Choroid plexus epithelial cell (primary cell): ENCODE data around the gene RUFY3.

ENCODE experiments used
- DNase-seq: peaks from one replicate; pipeline ENCODE4 v3.0.0-alpha.2; 2010; ENCODE audit warnings: low read depth
- H3K4me3 ChIP-seq: 2 replicates; pipeline ENCODE4 v1.5.1; 2011; ENCODE audit warnings: low read depth, mild to moderate bottlenecking, control low read depth, low read length, moderate library complexity
- TF ChIP-seq, protein P1 (sequence below): conservative IDR thresholded peaks from 2 replicates; pipeline ENCODE4 v1.5.1; 2011; ENCODE audit warnings: low read depth, mild to moderate bottlenecking, control low read depth, inconsistent platforms, low read length, moderate library complexity

Gene RUFY3, protein sequence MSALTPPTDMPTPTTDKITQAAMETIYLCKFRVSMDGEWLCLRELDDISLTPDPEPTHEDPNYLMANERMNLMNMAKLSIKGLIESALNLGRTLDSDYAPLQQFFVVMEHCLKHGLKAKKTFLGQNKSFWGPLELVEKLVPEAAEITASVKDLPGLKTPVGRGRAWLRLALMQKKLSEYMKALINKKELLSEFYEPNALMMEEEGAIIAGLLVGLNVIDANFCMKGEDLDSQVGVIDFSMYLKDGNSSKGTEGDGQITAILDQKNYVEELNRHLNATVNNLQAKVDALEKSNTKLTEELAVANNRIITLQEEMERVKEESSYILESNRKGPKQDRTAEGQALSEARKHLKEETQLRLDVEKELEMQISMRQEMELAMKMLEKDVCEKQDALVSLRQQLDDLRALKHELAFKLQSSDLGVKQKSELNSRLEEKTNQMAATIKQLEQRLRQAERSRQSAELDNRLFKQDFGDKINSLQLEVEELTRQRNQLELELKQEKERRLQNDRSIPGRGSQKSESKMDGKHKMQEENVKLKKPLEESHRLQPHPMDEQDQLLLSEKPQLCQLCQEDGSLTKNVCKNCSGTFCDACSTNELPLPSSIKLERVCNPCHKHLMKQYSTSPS

DNA sequence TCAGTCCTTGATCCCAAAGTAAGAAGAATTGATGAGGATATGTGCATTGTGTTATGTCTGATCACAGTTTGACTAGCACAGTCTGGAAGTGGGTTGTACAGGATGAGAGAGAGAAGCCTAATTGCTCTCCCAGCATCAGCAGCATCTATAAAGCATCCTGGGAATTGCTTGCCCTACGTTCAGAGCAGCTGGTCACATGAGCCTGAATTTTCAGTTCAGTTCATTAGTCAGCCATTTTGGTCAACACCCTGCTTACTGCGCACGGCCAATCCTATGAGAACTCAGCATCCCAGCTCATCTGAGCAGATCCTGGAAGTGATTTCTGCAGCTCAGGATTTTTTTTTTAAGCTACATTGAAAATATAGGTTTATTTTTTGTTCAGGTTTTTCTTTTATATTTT is at the start of gene RUFY3:
TSS of gene RUFY3 (plus strand) at position 218 of the 400 bp plus-strand sequence. CDS start 610 bp downstream, outside the sequence.
- peak within 1 kb of the TSS; percentile 60 for H3K4me3 ChIP-seq
- TF ChIP-seq, protein P1, sequence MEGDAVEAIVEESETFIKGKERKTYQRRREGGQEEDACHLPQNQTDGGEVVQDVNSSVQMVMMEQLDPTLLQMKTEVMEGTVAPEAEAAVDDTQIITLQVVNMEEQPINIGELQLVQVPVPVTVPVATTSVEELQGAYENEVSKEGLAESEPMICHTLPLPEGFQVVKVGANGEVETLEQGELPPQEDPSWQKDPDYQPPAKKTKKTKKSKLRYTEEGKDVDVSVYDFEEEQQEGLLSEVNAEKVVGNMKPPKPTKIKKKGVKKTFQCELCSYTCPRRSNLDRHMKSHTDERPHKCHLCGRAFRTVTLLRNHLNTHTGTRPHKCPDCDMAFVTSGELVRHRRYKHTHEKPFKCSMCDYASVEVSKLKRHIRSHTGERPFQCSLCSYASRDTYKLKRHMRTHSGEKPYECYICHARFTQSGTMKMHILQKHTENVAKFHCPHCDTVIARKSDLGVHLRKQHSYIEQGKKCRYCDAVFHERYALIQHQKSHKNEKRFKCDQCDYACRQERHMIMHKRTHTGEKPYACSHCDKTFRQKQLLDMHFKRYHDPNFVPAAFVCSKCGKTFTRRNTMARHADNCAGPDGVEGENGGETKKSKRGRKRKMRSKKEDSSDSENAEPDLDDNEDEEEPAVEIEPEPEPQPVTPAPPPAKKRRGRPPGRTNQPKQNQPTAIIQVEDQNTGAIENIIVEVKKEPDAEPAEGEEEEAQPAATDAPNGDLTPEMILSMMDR: no peak
- DNase-seq: peak; percentile 97

DNA sequence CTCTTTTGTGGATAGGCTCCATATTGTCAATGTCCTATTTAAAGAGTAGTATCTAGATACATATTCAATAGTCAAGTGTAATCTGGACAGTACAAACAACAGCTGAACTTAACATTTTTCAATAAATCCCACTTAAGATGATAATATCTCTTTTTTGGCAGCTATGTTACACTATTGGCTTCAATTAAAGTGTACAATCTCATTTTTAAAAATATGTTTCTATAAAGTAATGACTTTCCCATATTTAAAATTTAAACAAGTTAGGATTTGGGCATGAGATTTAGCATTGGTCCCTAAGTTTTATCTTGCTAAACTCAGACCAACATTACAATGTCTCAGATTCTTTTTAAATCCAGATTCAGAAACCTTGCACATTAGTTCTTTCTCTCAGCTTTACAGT is 47.6 kb upstream of the RUFY3 start:
- no peak overlapping the region for H3K4me3 ChIP-seq
- no peak for DNase-seq
- TF ChIP-seq, protein P1: no peak

DNA sequence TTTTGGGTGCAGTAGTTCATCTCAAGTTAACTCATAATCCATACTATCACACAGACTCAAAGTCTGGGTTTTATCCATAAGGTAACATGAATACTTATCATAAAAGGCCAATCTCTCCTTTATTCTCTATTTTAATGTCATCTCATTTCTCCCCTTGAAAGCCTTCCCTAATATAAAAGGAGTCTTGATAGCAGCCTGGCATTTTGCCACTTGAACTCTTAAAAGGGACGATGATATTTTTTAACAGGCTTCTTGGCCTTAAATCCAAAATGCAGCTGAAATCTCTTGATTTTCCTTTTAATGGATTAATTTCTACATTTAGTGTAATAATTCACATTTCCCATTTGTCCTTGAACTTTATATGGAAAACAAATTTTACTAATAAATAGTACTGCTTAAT is 47.0 kb upstream of the RUFY3 start:
- DNase-seq: no peak
- H3K4me3 ChIP-seq: no peak overlapping the region
- TF ChIP-seq, protein P1: no peak

DNA sequence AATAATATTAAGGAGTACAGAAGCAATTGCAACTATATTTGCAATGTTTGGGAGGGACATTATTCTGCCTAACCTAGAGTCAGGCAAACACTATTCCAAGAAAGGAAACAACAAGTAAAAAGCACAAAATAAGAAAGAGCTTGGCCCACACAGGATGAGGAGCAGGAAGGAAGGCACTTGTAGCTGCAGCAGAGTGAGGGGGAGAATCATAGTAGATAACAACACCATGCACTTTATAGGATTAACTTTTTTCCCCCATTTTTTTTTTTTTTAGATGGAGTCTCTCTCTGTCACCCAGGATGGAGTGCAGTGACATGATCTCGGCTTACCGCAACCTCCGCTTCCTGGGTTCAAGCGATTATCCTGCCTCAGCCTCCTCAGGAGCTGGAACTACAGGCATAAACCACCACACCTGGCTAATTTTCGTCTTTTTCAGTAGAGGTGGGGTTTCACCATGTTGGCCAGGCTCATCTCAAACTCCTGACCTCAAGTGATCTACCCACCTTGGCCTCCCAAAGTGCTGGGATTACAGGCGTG is 45.1 kb upstream of the RUFY3 start:
- TF ChIP-seq, protein P1: no peak
- no peak overlapping the region for H3K4me3 ChIP-seq
- no peak for DNase-seq

DNA sequence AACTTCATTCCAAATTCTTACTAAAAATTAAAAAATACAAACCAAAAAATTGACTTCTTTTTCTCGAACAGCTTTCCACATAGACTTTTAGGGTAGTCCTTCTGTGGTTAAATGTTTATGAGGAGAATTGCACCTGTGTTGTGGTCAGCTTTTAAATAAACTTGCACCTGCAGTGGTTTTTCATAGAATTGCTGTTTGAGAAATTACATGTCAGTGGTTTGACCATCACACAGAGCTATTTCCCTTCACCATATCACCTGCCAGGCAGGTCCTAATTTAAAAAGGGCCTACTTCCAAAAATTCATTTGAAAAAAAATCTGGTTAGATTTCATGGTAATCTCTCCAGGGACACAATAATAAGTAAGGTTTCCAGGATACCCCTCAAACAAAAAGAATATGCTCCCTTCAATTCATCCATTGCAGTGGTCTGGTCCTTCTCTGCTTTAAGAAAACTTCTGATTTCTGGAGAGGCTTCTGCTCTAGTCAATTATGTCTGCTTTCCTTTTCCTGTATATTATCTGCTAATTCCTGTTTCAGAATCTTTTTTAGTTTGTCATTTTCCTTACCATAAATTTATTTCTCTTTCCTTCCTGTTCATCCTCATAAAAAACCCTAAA is 43.3 kb upstream of the RUFY3 start:
- TF ChIP-seq, protein P1: no peak
- DNase-seq: no peak
- no peak overlapping the region for H3K4me3 ChIP-seq

DNA sequence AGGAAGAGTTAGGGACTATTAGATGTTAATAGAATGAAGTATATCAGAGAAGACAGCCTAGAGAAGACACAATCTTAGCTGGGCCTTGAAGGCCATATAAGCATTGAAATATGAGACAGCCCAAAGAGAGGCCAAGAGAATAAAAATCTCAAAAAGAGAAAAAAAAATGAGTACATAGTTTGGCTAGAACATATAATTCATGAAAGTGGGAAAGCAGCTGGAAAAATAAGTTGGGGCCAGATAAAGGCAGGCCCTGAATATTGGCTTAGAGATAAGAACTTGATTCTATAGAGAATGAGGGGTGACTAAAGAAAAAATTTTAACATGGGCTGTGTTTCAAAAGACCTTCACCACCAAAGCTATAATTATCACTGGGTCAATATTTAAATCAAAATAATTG is 40.8 kb upstream of the RUFY3 start:
- DNase-seq: no peak
- TF ChIP-seq, protein P1: no peak
- H3K4me3 ChIP-seq: no peak overlapping the region
